ENCODE measurements around the gene NMUR2. TPM values are rescaled to one million over a fixed set of nuclear protein-coding genes. Genes with fewer than 3 reads are reported as not detected.

The NMUR2 gene
- total RNA-seq, 1 experiment from 2014 or later = not detected

GRCh38 chr5:152388610-152389009 lies 16.5 kb downstream of the NMUR2 start:
- intact Hi-C loops (cut with micrococcal nuclease; ENCODE audit: unreplicated experiment) = no loop called here
- in situ Hi-C loops (cut with HindIII; ENCODE audit: low pct_unique_long_range_greater_than_20kb, low sequenced_read_pairs) = no loop called here
- Histone ChIP-seq H3K27ac (ENCODE audit: low read length) (no peak overlapping the region), H3K9me3 (ENCODE audit: control insufficient read depth, insufficient read depth, low read depth, low read length) (no peaks in the 10 kb centered on the region), H3K27me3 (ENCODE audit: control insufficient read depth, insufficient read depth, low read length) (no peaks in the 10 kb centered on the region), H3K4me3 (ENCODE audit: low read depth in 2 of 2, low read length in 2 of 2) (no peak overlapping the region), H3K36me3 (ENCODE audit: control insufficient read depth, insufficient read depth, low read length) (no peaks in the 10 kb centered on the region), H3K4me1 (ENCODE audit: control insufficient read depth, insufficient read depth, low read length) (no peaks in the 10 kb centered on the region)
- POLR2A ChIA-PET = no interaction called here
- ATAC-seq = no peak
- TF ChIP-seq CTCF (IDR thresholded peaks at IDR 0.05) = no peak
- no peak for TF ChIP-seq TCF7L2 (IDR thresholded peaks at IDR 0.05; ENCODE audit: low read depth, low read length)
- TF ChIP-seq REST (IDR thresholded peaks at IDR 0.05; ENCODE audit: insufficient read depth in 1 of 2, low read depth in 2 of 2, low read length in 1 of 2) = no peak
- no peak for TF ChIP-seq SIN3A (IDR thresholded peaks at IDR 0.05; ENCODE audit: borderline replicate concordance, insufficient read depth, low read depth, low read length)
- DNase-seq (ENCODE audit: low read depth, low spot score) = no peak
- no TSS peak for BruUV-seq (replicated peaks)
- CTCF ChIA-PET = no interaction called here

GRCh38 chr5:152380415-152381123 lies 24.5 kb downstream of the NMUR2 start:
- DNase-seq (ENCODE audit: low read depth, low spot score) (no peak), ATAC-seq (no peak)
- no peak overlapping the region for H3K4me3 ChIP-seq (ENCODE audit: low read depth in 2 of 2, low read length in 2 of 2)
- ChIA-PET CTCF (no interaction called here), POLR2A (no interaction called here)
- no peak overlapping the region for H3K27ac ChIP-seq (ENCODE audit: low read length)
- H3K27me3 ChIP-seq (ENCODE audit: control insufficient read depth, insufficient read depth, low read length) = no peaks in the 10 kb centered on the region
- intact Hi-C loops (cut with micrococcal nuclease; ENCODE audit: unreplicated experiment) (no loop called here), in situ Hi-C loops (cut with HindIII; ENCODE audit: low pct_unique_long_range_greater_than_20kb, low sequenced_read_pairs) (no loop called here)
- no TSS peak for BruUV-seq (replicated peaks)
- H3K4me1 ChIP-seq (ENCODE audit: control insufficient read depth, insufficient read depth, low read length) = no peaks in the 10 kb centered on the region
- no peaks in the 10 kb centered on the region for H3K9me3 ChIP-seq (ENCODE audit: control insufficient read depth, insufficient read depth, low read depth, low read length)
- no peak for TF ChIP-seq TCF7L2 (IDR thresholded peaks at IDR 0.05; ENCODE audit: low read depth, low read length)
- H3K36me3 ChIP-seq (ENCODE audit: control insufficient read depth, insufficient read depth, low read length) = no peaks in the 10 kb centered on the region

GRCh38 chr5:152379331-152379730 lies 25.7 kb downstream of the NMUR2 start:
- in situ Hi-C loops (cut with HindIII; ENCODE audit: low pct_unique_long_range_greater_than_20kb, low sequenced_read_pairs) = no loop called here
- CTCF ChIA-PET = no interaction called here
- POLR2A ChIA-PET = no interaction called here

More at GRCh38 chr5:152379331-152379730, 25.7 kb downstream of the NMUR2 start:
- Histone ChIP-seq H3K27ac (ENCODE audit: low read length) (no peak overlapping the region), H3K4me1 (ENCODE audit: control insufficient read depth, insufficient read depth, low read length) (no peaks in the 10 kb centered on the region), H3K36me3 (ENCODE audit: control insufficient read depth, insufficient read depth, low read length) (no peaks in the 10 kb centered on the region), H3K9me3 (ENCODE audit: control insufficient read depth, insufficient read depth, low read depth, low read length) (no peaks in the 10 kb centered on the region), H3K4me3 (ENCODE audit: low read depth in 2 of 2, low read length in 2 of 2) (no peak overlapping the region), H3K27me3 (ENCODE audit: control insufficient read depth, insufficient read depth, low read length) (no peaks in the 10 kb centered on the region)
- no peak for TF ChIP-seq REST (IDR thresholded peaks at IDR 0.05; ENCODE audit: insufficient read depth in 1 of 2, low read depth in 2 of 2, low read length in 1 of 2)
- intact Hi-C loops (cut with micrococcal nuclease; ENCODE audit: unreplicated experiment) = loop anchor here (5.0 kb wide), 1 partner anchor 128 kb away; no protein-coding TSS in a partner anchor
- DNase-seq (ENCODE audit: low read depth, low spot score) = no peak
- ATAC-seq = no peak
- BruUV-seq (replicated peaks) = no TSS peak

All from Panc1 (cell line).